Testis (tissue), 2 donors: ENCODE data around the gene ST6GAL2.

Experiments
- CTCF ChIP-seq, 3 experiments: fragments of 450-650 bp in 2 of 3; fragments of 200-600 bp in 1 of 3; sonication (generic) in 1 of 3; IDR thresholded peaks; one replicate each; pipeline ENCODE4 v1.5.1; 2016 to 2019; ENCODE audit warnings: antibody characterized with exemption in 3 of 3, mild to moderate bottlenecking in 2 of 3, moderate library complexity in 1 of 3
- POLR2A ChIP-seq: fragments of 450-650 bp; IDR thresholded peaks from one replicate; pipeline ENCODE4 v1.6.1; 2017; ENCODE audit warnings: antibody characterized with exemption, mild to moderate bottlenecking, moderate library complexity

DNA sequence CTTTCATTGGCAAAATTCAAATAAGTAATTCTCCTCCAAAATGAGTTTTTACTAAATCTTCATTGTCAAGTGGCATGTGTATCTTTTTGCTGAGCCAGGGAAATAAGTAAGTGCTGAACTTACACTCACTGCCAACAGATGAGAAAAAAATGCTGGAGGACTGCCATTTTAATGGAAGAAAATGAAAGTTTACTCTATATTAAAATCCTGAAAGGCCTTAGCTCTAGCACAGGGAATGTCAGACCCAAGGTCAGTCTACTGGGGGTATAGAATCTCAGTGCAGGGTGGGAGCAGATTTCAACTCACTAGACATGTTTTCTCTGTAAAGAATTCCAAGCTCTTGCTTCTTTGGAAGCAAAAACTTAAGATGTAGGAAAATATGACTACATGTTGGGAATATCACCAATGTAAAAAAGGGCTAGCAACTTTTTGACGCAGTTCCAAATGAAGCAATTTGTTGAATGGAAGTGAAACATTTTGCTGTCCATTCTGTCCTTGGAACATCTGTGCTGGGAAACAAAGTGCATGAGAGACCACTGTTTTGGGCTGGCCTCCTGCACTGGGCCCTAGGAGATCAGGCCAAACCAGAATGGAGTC lies 127.0 kb downstream of the ST6GAL2 start:
- TF ChIP-seq CTCF (IDR thresholded peaks at IDR 0.05): no peak
- no peak for TF ChIP-seq POLR2A
